GM18870 (cell line): Measurements from ENCODE around the gene KRT82.

ENCODE experiments used
- ATAC-seq: cut with Tn5 transposase; IDR thresholded peaks from one replicate; pipeline ENCODE4 v1.9.1; 2021; ENCODE audit warnings: moderate library complexity; ENCODE audit not compliant: unreplicated experiment

Gene KRT82

GRCh38 chr12:52436000-52436827 lies 30.1 kb upstream of the KRT82 start:
- ATAC-seq: no peak

DNA sequence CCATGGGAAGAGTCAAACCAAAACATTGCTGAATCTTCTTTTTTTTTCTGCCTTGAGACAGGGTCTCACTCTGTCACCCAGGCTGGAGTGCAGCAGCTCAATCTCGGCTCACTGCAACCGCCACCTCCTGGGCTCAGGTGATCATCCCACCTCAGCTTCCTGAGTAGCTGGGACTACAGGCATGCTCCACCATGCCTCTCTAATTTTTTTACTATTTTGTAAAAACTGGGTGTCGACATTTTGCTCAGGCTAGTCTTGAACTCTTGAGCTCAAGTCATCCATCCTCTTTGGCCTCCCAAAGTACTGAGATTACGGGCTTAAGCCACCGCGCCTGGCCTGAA lies 29.5 kb upstream of the KRT82 start:
- ATAC-seq: no peak

DNA sequence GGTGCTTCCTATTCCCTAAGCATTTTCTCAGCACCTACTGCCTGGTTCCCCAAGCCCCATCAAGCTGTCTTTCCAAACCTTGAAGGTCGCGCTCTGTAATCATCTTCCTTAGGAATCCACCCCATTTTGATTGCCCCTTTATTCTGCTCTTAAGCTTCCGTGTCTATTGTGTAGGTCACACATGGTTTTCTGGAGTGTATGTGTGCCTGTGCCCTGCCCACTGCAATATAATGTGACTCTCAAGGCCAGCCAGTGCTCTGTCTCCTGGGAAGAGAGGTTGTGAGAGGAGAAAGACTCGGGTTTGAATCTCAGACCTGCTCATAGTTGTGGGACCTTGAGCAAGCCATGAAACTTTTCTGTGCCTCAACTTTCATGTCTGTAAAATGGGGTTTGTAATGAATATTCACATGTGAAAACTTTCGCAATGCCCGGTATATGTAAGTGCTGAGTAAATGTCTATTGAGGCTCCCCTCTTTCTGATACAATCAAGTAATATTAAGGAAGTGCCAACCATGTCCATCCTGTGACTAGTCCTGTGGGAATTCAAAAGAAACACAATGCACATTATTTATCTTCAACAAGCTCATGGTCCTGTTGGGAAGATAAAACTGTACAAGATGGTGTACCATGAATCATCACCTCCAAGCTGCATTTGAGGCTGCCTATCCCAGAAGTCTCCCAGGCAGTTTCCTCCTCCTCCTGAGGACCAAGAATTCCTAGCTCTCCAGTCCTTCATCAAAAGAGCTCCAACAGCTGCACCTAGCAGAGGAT lies 28.8 kb upstream of the KRT82 start:
- no peak for ATAC-seq

GRCh38 chr12:52434081-52434733 lies 28.1 kb upstream of the KRT82 start, which contains the start of gene KRT75:
Gene KRT75, minus strand, starts transcription at chr12:52434371. Its CDS starts 67 bp downstream, at chr12:52434304.
- ATAC-seq: no peak

DNA sequence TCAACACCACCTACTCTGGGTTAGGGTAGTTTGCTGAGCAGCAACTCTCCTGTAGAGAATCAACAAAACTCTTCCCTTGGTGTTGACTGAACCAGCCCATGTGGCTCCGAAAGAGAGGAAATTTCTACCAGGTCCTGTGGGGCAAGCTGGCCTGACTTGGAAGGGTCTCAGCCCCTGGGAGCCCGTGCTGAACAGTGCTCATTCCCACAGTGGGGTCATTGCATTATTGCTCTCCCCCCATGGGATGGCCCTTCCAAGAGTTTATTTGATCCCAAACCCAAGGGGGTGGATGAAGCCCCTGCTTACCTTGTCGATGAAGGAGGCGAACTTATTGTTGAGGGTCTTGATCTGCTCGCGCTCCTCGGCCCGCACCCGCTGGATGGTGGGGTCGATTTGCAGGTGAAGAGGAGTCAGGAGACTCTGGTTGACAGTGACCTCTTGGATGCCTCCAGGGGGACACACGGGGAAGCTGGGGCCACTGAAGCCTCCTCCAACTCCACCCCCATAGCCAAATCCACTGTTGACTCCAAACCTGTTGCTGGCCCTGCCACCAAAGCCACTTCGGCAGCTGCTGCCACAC lies 27.5 kb upstream of the KRT82 start:
- no peak for ATAC-seq

GRCh38 chr12:52432559-52433207 lies 26.5 kb upstream of the KRT82 start:
- no peak for ATAC-seq

DNA sequence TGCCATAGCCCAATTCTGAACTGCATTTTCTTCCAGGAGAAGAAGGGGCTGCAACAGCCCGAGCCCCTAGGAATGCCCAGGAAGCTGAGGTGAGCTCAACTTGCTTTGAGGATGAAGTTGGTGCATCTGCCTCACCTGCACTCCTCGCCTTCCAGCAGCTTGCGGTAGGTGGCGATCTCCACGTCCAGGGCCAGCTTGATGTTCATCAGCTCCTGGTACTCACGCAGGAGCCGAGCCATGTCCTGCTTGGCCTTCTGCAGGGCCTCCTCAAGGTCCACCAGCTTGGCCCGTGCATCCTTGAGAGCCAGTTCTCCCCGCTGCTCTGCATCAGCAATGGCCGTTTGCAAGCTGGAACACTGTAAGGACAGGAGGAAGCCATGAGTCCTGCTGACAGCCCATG lies 22.0 kb upstream of the KRT82 start:
- no peak for ATAC-seq

DNA sequence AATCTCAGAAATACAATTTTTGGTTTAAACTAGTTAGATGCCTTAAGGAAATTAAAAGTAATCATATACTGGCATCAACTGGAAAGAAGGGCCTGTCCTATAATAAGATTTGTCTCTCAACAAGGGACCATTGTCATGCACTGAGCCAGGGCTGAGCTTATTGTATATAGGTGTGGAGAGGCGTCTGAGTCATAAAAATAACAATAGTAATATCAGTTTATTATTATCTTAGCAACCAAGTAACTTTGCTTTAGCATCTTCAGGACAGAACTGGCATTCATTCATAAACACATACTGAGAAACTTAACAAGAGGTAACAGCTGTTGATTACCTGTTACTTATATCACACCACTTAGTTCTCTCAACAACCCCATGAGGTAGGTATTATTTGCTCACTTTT lies 20.9 kb upstream of the KRT82 start:
- no peak for ATAC-seq

- ATAC-seq: no peak
Observed at GRCh38 chr12:52426034-52426433, 19.9 kb upstream of the KRT82 start.

DNA sequence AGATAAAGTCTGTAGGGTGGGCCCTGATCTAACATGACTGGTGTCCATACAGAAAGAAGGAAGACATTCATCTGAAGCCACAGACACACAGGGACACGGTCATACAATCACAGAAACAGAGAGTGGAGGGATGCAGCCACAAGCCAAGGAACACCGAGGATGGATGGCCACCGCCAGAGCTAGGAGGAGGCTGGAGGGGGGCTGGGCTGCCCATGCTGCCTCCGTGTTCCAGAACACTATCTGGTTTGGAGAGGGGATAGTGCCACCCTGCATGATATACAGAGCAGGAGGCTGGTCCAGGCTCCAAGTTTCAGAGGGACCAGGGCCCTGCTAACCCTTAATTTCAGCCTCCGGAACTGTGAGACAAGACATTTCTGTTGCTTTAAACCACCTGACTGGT lies 19.3 kb upstream of the KRT82 start:
- ATAC-seq: no peak

DNA sequence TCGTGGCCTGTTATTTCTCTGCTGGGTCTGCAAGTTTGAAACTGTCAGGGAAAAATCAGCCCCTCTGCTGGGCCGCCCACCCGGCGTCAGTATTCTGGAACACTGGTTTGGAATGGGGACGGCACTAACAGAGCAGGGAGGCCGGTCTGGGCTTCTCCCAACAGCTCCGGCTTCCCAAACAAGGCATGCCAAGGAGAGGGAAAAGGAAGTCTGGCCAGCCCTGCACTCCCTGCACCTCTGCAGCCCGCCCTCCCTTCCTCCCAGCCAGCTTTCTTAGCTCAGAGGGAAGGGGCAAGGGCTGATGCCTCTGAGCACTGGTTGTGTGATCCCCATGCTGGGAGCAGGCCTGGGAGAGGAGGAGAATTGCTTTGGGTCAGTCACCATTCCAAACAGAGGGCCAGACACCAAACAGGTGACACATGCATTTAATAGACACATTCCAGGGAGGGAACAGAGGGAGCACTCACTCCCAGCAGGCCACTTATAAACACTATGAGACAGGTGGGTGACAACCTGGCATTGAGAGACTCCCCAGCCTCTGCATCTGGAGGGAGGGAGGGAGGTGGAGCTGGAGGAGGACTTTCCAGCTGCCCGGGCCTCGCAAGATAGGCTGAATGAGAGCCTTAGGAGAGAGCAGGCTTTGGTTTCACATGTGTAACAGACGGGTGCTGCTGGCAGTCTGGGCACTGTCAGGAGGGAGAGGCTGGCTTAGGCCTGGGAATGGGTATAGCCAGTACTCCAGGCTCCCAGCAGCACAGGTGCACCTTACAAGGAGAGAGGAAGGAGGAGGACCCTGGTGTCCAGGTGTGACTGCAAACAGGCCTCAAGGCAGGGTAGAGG lies 17.7 kb upstream of the KRT82 start:
- no peak for ATAC-seq

DNA sequence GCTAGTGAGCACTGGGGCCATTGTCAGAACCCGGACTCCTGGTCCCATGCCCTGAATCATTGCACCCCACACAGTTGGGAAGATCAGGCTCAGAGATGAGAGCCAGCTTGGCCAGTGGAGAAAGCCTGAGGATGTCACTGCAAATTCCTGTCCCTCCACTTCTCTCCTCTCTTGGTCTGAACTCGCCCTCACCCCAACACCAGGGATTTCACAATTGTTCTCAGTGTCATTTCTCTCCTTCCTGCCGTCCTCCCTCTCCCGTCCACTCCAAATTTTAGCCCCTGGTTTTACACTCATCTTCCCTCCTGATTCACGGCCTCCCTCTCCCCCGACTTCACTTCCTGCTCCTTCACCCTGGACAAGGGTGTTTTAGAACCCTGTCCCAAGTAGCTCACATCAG lies 16.9 kb upstream of the KRT82 start:
- ATAC-seq: no peak

- ATAC-seq: no peak
Observed at GRCh38 chr12:52419656-52420055, 13.5 kb upstream of the KRT82 start.

DNA sequence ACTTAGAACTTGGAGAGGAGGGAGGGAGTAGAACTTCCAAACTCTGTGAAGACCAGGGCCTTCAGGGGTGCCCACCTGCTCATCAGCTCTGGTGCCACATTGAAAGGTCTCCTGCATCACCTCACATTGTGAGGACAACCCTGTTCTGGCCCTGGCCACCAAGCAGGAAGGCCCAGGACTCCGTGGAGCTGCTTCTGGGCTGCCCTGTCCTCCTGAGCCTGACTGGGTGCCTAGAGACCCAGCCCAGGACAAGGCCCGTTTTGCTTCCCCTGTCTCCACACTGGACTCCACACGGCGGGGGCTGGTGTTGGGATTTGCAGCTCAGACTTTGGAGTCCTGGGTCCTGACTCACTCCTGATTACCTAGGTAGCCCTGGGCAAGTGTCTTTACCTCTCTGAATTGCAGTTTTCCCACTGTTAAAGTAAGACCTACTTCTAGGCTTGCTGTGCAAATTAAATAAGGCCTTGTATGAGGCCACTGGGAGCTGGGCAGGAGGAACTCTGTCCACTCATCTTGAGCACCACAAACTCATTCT lies 12.5 kb upstream of the KRT82 start:
- ATAC-seq: no peak

DNA sequence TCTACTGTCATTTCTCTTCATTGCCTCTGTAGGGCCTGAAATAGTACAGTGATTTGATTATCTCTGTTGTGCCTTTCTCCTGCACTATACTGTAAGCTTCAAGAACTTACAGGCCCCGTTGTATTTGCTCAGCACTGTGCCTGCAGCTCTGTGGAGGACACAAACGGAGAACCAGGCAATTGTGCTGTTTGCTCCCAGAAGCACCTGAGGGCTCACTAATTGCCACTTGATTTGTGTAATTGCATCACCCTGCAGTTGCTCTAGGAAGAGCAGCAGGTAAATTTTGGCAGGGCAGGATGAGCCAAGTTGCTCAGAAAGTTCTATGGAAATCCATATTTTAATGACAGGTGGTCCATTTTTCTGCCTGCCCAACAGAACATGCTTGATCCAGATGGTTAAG lies 11.6 kb upstream of the KRT82 start:
- no peak for ATAC-seq

- ATAC-seq: no peak
Observed at GRCh38 chr12:52416795-52417194, 10.7 kb upstream of the KRT82 start.

DNA sequence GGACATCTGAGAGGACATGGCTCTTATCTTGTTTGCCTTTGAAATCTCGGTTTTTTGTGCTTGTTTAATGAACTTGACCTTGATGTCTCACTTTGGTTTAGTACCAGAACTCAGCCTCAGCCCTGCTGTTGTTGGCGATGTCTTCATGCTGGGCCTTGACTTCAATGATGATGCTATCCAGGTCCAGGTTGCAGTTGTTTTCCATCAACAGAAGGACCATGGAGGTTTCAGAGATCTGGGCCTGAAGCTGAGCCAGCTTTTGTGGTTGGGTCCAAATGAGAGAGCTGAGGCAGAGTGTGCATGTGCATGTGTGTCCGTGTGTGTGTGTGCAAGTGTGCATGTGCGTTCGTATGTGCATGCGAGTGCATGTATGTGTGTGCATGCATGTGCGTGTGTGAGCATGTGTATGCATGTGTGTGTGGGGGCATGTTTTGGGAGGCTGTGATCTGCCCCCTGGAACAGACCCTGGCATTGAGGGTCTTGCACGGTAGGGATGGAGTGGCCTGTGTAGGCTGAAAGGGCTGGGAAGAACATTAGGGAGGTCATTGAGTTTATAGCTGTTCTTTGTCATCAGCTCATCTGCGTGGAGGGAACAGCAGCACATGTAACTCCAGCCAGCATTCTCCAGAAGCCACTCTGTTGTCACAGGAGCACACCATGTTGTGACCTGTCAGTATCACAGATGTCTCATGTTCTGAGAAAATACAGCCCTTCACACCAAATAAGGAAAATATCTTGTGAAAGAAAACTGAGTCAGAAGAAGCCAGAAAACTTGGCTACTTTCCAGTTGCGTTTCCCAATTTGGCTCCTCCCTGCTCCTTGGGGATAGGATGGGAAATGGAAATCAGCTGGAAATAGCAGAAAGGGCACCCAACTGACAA lies 10.0 kb upstream of the KRT82 start:
- no peak for ATAC-seq

GRCh38 chr12:52414936-52415335 lies 8.8 kb upstream of the KRT82 start:
- ATAC-seq: no peak

DNA sequence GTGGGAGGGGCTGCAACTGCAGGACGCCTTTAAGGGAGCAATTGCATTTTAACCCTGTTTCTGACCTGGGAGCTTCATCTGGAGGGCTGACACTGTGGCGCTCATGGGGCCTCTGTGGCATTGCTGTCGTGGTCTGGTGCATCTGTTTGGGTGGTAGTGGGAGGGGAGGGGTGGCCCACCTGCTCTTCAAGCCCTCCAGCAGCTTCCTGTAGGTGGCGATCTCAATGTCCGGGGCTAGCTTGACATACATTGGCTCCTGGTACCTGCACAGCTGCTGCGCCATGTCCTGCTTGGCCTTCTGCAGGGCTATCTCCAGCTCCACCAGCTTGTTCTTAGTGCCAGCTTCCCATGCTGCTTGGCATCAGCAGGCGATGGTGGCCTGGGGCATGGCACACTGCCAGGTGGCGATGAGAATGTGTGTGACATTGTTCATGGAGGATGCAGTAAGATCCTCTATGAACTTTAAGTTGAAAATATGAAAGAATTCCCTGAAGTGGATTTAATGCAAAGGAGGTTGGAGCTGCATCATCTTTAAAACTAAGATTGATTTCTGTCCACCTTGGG lies 7.7 kb upstream of the KRT82 start:
- ATAC-seq: no peak
